IPS-20b (cell line): ENCODE results near the gene DOK3.
A peak's percentile ranks its signal among the peaks of the same experiment; 100 is the strongest.

Source experiments
- H3K27ac ChIP-seq: one replicate; pipeline ENCODE4 v1.5.1; 2013; ENCODE audit warnings: low read length
- H3K27me3 ChIP-seq: 2 replicates; pipeline ENCODE4 v1.6.1; 2013; ENCODE audit warnings: mild to moderate bottlenecking, low read length, inconsistent platforms; ENCODE audit not compliant: insufficient read depth
- H3K36me3 ChIP-seq: 2 replicates; pipeline ENCODE4 v1.6.1; 2013; ENCODE audit warnings: low read depth, mild to moderate bottlenecking, inconsistent platforms, low read length, moderate library complexity; ENCODE audit not compliant: insufficient read depth
- H3K4me1 ChIP-seq: 2 replicates; pipeline ENCODE4 v1.6.1; 2013; ENCODE audit warnings: mild to moderate bottlenecking, control low read depth, inconsistent platforms, low read length, moderate library complexity; ENCODE audit not compliant: insufficient read depth
- H3K4me3 ChIP-seq: 2 replicates; pipeline ENCODE4 v1.5.1; 2013; ENCODE audit warnings: mild to moderate bottlenecking, low read length, inconsistent platforms
- H3K9ac ChIP-seq: 2 replicates; pipeline ENCODE4 v1.6.1; 2013; ENCODE audit warnings: low read depth, mild to moderate bottlenecking, inconsistent platforms, low read length, moderate library complexity
- H3K9me3 ChIP-seq: 2 replicates; pipeline ENCODE4 v1.6.1; 2013; ENCODE audit warnings: mild to moderate bottlenecking, low read depth, low read length, inconsistent platforms; ENCODE audit not compliant: insufficient read depth

DOK3 gene

DNA sequence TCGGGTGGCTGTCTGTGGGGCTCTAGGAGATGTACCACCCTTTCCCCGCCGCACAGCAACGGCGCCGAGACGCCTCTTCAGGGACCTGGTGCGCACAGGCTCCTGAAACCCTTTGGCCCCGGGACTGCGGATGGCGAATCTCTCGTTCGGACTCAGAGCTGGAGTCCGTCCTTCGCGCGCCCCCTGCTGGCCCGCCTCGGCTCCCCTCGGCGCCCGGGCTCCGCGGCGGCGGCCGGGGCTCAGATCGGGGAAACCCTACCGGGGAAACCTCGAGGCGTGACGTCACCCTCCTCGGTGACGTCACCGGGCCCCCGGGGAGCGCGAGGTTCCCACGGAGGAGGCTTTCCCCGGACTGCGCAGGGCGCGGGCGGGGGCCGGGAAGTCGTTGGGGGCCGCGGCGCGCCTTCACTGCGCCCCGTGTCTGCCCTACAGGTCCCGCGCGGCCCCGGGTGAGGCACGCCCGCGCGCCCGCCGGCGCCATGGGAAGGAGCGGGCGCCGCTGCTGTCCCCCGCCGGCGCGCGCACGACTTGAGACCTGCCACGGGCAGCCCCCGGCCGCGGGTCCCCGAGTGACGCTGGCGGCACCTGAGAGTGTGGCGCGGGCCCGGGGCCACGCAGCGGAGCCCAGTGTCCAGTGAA, 55.1 kb downstream of the DOK3 start:
- no peaks in the 10 kb centered on the region for H3K9me3 ChIP-seq
- peaks cover 17% of the 10 kb centered on the region for H3K27me3 ChIP-seq
- peaks cover 28% of the 10 kb centered on the region for H3K36me3 ChIP-seq
- peak overlapping the region; percentile 82 for H3K4me3 ChIP-seq
- peak overlapping the region; percentile 83 for H3K9ac ChIP-seq
- no peak overlapping the region for H3K27ac ChIP-seq
- H3K4me1 ChIP-seq: peaks cover 5% of the 10 kb centered on the region; the same call in 1 of the 2 replicates

DNA sequence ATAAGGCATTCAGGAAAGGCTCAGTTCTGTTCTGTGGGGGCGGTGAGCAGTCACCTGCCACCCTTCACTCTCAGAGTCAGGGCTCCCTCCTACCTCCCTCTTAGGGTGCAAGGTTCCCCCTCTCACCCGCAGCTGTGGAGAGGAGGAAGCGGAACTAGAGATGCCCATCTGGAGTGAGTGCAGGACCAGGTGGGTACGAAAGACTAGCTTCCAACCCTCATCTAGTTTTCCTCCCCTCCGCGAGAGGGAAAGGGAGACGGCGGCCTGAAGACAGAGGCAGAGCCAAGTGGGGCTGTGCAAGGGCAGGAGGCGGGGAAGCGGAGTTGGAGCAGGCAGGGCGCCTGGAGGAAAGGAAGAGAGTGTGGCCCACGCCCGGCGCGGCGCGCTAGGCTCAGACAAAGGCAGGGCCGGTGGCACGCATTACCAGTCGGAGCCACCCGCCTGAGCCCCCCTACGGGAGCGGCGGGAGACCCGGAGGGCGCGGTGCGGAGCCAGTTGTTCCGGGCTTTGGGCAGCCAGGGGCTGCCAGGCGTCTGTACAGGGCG, 55.7 kb downstream of the DOK3 start:
- H3K27me3 ChIP-seq: peaks cover 19% of the 10 kb centered on the region
- H3K4me1 ChIP-seq: peaks cover 5% of the 10 kb centered on the region; the same call in 1 of the 2 replicates

DNA sequence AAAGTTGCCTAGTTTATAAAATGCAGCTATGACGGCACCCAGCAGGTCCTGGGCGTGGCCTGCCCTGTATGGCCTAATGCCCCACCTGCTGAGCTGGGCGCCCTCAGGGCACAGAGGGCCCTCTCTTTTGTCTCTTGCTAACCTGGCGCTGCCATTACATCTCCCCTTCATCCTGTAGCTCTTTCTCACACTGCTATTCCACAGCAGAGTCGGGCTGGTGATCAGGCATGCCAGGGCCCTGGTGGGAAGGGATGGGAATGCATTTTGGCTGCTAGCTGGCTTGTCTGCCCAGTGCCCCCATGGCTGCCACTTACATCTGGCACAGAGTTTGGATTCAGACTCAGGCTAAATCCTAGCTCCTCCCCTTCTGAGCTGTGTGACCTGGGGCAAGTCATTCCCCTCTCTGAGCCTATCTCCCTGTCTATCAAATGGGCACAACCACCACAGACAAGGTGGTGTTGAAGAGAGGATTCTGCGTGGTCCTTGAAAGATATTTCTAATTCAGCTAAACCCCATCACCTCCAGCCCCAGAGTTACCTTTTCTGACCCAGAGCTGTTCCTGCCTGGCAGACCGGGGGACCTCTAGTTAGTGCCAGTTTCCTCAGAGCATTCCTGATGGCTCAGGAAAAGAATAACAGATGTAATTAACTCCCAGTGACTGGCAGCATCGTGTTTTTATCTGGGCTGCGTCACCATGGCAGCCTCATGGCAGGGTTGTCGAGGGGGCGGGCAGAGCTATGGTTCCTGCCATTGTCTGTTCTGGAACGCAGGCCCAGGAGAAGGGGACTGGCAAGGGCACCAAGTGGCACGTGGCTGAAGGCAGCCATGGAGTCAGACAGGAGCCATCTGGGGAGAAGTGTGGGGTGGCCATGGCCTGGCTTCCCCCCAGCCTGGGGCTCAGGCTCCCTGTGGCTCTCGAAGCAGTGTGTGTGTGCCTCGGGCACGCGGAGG, 56.7 kb downstream of the DOK3 start:
- Histone ChIP-seq H3K36me3 (peaks cover 12% of the 10 kb centered on the region), H3K9ac (no peak overlapping the region), H3K4me1 (peaks cover 10% of the 10 kb centered on the region; the same call in 1 of the 2 replicates), H3K4me3 (no peak overlapping the region), H3K27ac (no peak overlapping the region), H3K9me3 (no peaks in the 10 kb centered on the region), H3K27me3 (peaks cover 29% of the 10 kb centered on the region)

More for the DNA sequence above, 55.7 kb downstream of the DOK3 start:
- Histone ChIP-seq H3K9me3 (no peaks in the 10 kb centered on the region), H3K36me3 (peaks cover 22% of the 10 kb centered on the region), H3K27ac (no peak overlapping the region), H3K9ac (peak overlapping the region; percentile 83), H3K4me3 (peak overlapping the region; percentile 82)
